PC-3 (cell line): ENCODE results near the gene OR5AP2. TPM values are rescaled to one million over a fixed set of nuclear protein-coding genes. Genes with fewer than 3 reads are reported as not detected.
"Not testable (repeated sequence)": the region's sequence is repeated elsewhere in the genome, so short reads cannot be mapped to it uniquely, and the experiment has no call there.

Source experiments
- ATAC-seq: fragments of 200-7000 bp; cut with Tn5 transposase; 2 replicates; pipeline ENCODE4 v1.9.1; 2020; ENCODE audit warnings: mild to moderate bottlenecking, moderate library complexity
- BruUV-seq: library from RNA; stranded (reverse); fragments of 400-500 nt; replicated peaks from 2 replicates; lab custom pipeline; 2021; lab: Mats Ljungman, UMichigan
- CTCF ChIA-PET: fragments of 300-600 bp; sonication (Branson Sonifier 250); formaldehyde crosslinking; loops from one replicate; lab custom pipeline; 2022; ENCODE audit warnings: antibody characterized with exemption; lab: Charles Lee
- POLR2A ChIA-PET: fragments of 300-600 bp; sonication (Branson Sonifier 250); formaldehyde crosslinking; loops from one replicate; lab custom pipeline; 2022; ENCODE audit warnings: antibody characterized with exemption; ENCODE audit not compliant: unreplicated experiment; lab: Charles Lee
- DNase-seq: peaks from one replicate; pipeline ENCODE4 v3.0.0-alpha.2; 2015
- H2AFZ ChIP-seq: fragments of 300-600 bp; sonication (generic); 2 replicates; pipeline ENCODE4 v1.6.0; 2016; ENCODE audit warnings: antibody characterized with exemption, low read length
- H3F3A ChIP-seq: fragments of 300-600 bp; sonication (generic); one replicate; pipeline ENCODE4 v1.6.0; 2017; ENCODE audit warnings: antibody characterized with exemption, low read length, control low read depth, mild to moderate bottlenecking; ENCODE audit not compliant: unreplicated experiment
- H3K27ac ChIP-seq: fragments of 300-600 bp; sonication (generic); 2 replicates; pipeline ENCODE4 v1.5.1; 2016; ENCODE audit warnings: mild to moderate bottlenecking, low read length
- H3K27me3 ChIP-seq: fragments of 300-600 bp; sonication (generic); 2 replicates; pipeline ENCODE4 v1.6.1; 2016; ENCODE audit warnings: low read length, mixed read lengths
- H3K36me3 ChIP-seq: fragments of 300-600 bp; sonication (generic); 2 replicates; pipeline ENCODE4 v1.6.1; 2016; ENCODE audit warnings: low read depth, mixed run types, low read length, mixed read lengths
- H3K4me1 ChIP-seq: fragments of 300-600 bp; sonication (generic); 2 replicates; pipeline ENCODE4 v1.5.1; 2016; ENCODE audit warnings: low read length; ENCODE audit not compliant: insufficient read depth
- H3K4me2 ChIP-seq: fragments of 300-600 bp; sonication (generic); 2 replicates; pipeline ENCODE4 v1.6.0; 2016; ENCODE audit warnings: low read length
- H3K4me3 ChIP-seq: fragments of 300-600 bp; sonication (generic); 2 replicates; pipeline ENCODE4 v1.5.1; 2016; ENCODE audit warnings: mild to moderate bottlenecking, low read length, mixed read lengths
- H3K79me2 ChIP-seq: fragments of 300-600 bp; sonication (generic); 2 replicates; pipeline ENCODE4 v1.6.1; 2017; ENCODE audit warnings: low read length, mixed read lengths
- H3K9ac ChIP-seq: fragments of 300-600 bp; sonication (generic); 2 replicates; pipeline ENCODE4 v1.6.0; 2016; ENCODE audit warnings: mild to moderate bottlenecking, low read length
- H3K9me2 ChIP-seq: fragments of 300-600 bp; sonication (generic); replicated peaks from 2 replicates; pipeline ENCODE4 v1.6.1; 2016; ENCODE audit warnings: mixed run types, low read length, mixed read lengths
- H3K9me3 ChIP-seq: fragments of 300-600 bp; sonication (generic); 2 replicates; pipeline ENCODE4 v1.6.1; 2016; ENCODE audit warnings: low read length, mixed read lengths
- H4K20me1 ChIP-seq: fragments of 300-600 bp; sonication (generic); 2 replicates; pipeline ENCODE4 v1.6.1; 2016; ENCODE audit warnings: low read length, mixed read lengths
- EZH2 ChIP-seq: fragments of 300-600 bp; sonication (generic); IDR thresholded peaks from one replicate; pipeline ENCODE4 v1.6.1; 2017; ENCODE audit warnings: antibody characterized with exemption, mild to moderate bottlenecking, low read length; ENCODE audit not compliant: unreplicated experiment
- EZH2phosphoT487 ChIP-seq: fragments of 300-600 bp; sonication (generic); IDR thresholded peaks from 2 replicates; pipeline ENCODE4 v1.6.1; 2018; ENCODE audit warnings: mild to moderate bottlenecking, antibody characterized with exemption, low read length, borderline replicate concordance
- intact Hi-C: fragments of 100-400 bp; cut with micrococcal nuclease; formaldehyde crosslinking; loops from 2 replicates; pipeline ENCODE4 v1.9.0; 2023
- total RNA-seq: library from RNA; depleted of rRNA; stranded (reverse); fragments of >200 nt; gene quantifications from 2 replicates; pipeline ENCODE4 v1.2.3, GENCODE V29; 2014
- TF ChIP-seq, protein P1 (sequence below): fragments of 300-600 bp; sonication (generic); conservative IDR thresholded peaks from 2 replicates; pipeline ENCODE4 v1.5.1; 2017; ENCODE audit warnings: antibody characterized with exemption, low read depth, mild to moderate bottlenecking, low read length

OR5AP2 gene
- total RNA-seq, 1 experiment from 2014 or later, result not detected

DNA sequence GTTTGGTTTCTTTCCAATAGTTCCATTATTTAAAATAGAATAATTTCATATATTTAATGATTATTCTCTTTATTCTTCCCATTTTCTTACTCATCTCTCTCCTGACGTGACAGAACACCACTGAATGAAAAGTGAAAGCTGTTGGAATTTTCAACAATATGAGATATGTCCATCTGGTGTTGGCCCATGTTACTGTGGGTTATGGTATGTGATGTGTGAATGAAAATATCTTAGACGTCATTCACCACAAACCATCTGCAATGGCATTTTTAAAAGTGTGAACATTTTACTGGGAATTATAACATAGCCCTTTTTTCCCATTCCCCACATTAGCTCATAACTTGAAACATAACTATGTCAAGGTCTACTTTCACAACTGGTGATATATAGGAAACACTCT lies 16.3 kb downstream of the OR5AP2 start:
- no TSS peak for BruUV-seq
- no peaks in the 10 kb centered on the region for H3K27me3 ChIP-seq
- H3K27ac ChIP-seq, result no peak overlapping the region
- intact Hi-C loops, result no loop called here
- no peak for ATAC-seq
- no peaks in the 10 kb centered on the region for H3F3A ChIP-seq
- H3K4me2 ChIP-seq, result no peak overlapping the region
- no peak for DNase-seq
- H3K4me3 ChIP-seq, result no peak overlapping the region
- no peak overlapping the region for H3K9ac ChIP-seq
- TF ChIP-seq, protein P1, sequence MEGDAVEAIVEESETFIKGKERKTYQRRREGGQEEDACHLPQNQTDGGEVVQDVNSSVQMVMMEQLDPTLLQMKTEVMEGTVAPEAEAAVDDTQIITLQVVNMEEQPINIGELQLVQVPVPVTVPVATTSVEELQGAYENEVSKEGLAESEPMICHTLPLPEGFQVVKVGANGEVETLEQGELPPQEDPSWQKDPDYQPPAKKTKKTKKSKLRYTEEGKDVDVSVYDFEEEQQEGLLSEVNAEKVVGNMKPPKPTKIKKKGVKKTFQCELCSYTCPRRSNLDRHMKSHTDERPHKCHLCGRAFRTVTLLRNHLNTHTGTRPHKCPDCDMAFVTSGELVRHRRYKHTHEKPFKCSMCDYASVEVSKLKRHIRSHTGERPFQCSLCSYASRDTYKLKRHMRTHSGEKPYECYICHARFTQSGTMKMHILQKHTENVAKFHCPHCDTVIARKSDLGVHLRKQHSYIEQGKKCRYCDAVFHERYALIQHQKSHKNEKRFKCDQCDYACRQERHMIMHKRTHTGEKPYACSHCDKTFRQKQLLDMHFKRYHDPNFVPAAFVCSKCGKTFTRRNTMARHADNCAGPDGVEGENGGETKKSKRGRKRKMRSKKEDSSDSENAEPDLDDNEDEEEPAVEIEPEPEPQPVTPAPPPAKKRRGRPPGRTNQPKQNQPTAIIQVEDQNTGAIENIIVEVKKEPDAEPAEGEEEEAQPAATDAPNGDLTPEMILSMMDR, result no peak
- POLR2A ChIA-PET, result no interaction called here
- peaks cover 5% of the 10 kb centered on the region; the same call in 1 of the 2 replicates for H3K4me1 ChIP-seq
- no peak overlapping the region for H2AFZ ChIP-seq
- no peaks in the 10 kb centered on the region for H3K9me2 ChIP-seq
- CTCF ChIA-PET, result no interaction called here
- no peaks in the 10 kb centered on the region for H3K36me3 ChIP-seq
- H3K9me3 ChIP-seq, result peaks cover 5% of the 10 kb centered on the region; the same call in 1 of the 2 replicates
- H3K79me2 ChIP-seq, result no peaks in the 10 kb centered on the region
- no peaks in the 10 kb centered on the region for H4K20me1 ChIP-seq

DNA sequence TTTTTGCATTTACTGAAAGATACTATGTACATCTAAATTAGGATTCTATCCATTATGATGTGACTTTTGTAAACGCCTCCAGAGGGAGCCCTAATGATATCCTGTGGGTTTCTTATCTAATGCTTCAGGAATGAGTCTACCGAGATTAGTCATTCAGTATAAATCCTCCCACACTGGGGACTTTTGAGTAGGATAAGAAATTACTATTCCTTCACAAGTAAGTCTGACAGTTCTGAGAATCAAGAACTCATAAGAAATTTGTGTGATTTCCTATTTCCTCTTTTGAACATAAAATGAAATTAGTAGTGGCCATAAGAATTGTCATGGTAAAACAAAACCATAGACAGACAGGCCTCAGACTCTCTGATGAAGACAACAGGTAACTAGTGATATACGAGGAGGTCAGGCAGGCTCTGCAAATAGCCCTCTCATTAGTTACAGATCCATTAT lies 17.6 kb downstream of the OR5AP2 start:
- no TSS peak for BruUV-seq

DNA sequence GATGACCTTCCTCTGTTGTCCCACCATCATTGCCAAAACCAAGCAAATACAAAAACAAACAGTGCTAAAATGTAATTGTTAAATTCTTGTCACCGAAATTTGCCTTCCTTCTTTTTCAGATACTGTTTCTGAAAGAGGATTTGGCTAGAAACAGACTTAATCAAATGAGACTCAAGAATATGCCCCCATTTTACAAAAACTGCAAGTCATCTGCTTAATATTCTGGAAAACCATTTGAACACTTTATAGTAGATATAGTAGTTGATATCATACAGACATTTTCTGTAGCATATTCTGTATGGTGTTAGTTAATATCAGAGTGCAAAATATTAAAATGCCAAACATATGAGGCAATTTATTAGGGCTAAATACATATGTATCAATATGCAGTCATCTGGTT lies 31.1 kb downstream of the OR5AP2 start:
- DNase-seq (no peak), ATAC-seq (no peak)
- Histone ChIP-seq H3K27ac (no peak overlapping the region), H3K9me2 (no peaks in the 10 kb centered on the region), H3K27me3 (no peaks in the 10 kb centered on the region), H4K20me1 (no peaks in the 10 kb centered on the region), H3F3A (no peaks in the 10 kb centered on the region), H3K4me3 (no peak overlapping the region), H3K79me2 (no peaks in the 10 kb centered on the region), H3K9ac (no peak overlapping the region), H3K4me2 (no peak overlapping the region), H3K9me3 (peaks cover 3% of the 10 kb centered on the region; the same call in 1 of the 2 replicates), H2AFZ (no peak overlapping the region), H3K4me1 (no peaks in the 10 kb centered on the region), H3K36me3 (no peaks in the 10 kb centered on the region)
- CTCF ChIA-PET, result no interaction called here
- intact Hi-C loops, result no loop called here
- BruUV-seq, result no TSS peak
- POLR2A ChIA-PET, result no interaction called here
- TF ChIP-seq, protein P1, result no peak
- no peak for TF ChIP-seq EZH2
- no peak for TF ChIP-seq EZH2phosphoT487

More for the DNA sequence above, 17.6 kb downstream of the OR5AP2 start:
- H3F3A ChIP-seq, result no peaks in the 10 kb centered on the region
- no peak overlapping the region for H2AFZ ChIP-seq
- DNase-seq (peak; percentile 86), ATAC-seq (peak; percentile 76)
- H3K79me2 ChIP-seq, result no peaks in the 10 kb centered on the region
- CTCF ChIA-PET, result no interaction called here
- POLR2A ChIA-PET, result no interaction called here
- no peaks in the 10 kb centered on the region for H3K36me3 ChIP-seq
- TF ChIP-seq EZH2phosphoT487 (no peak), EZH2 (no peak)
- TF ChIP-seq, protein P1, result peak; percentile 81
- H4K20me1 ChIP-seq, result no peaks in the 10 kb centered on the region
- H3K27me3 ChIP-seq, result no peaks in the 10 kb centered on the region
- H3K9me3 ChIP-seq, result peaks cover 5% of the 10 kb centered on the region; the same call in 1 of the 2 replicates
- no peak overlapping the region for H3K9ac ChIP-seq
- H3K4me3 ChIP-seq, result no peak overlapping the region
- no peaks in the 10 kb centered on the region for H3K9me2 ChIP-seq
- peak overlapping the region; percentile 16; the same call in 1 of the 2 replicates for H3K4me2 ChIP-seq
- no peak overlapping the region for H3K27ac ChIP-seq
- intact Hi-C loops, result loop anchor here (5.0 kb wide), 1 partner anchor 682 kb away; no protein-coding TSS in a partner anchor
- H3K4me1 ChIP-seq, result peaks cover 5% of the 10 kb centered on the region; the same call in 1 of the 2 replicates

DNA sequence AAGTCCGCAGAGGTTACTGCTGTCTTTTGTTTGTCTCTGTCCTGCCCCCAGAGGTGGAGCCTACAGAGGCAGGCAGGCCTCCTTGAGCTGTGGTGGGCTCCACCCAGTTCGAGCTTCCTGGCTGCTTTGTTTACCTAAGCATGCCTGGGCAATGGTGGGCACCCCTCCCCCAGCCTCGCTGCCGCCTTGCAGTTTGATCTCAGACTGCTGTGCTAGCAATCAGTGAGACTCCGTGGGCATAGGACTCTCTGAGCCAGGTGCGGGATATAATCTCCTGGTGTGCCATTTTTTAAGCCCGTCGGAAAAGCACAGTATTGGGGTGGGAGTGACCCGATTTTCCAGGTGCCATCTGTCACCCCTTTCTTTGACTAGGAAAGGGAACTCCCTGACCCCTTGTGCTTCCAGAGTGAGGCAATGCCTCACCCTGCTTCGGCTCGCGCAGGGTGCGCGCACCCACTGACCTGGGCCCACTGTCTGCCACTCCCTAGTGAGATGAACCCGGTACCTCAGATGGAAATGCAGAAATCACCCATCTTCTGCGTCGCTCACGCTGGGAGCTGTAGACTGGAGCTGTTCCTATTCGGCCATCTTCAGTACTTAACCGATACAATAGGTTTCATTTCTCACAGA lies 50.0 kb downstream of the OR5AP2 start:
- H4K20me1 ChIP-seq, H3K27ac ChIP-seq, H3K9me3 ChIP-seq, H3K36me3 ChIP-seq, CTCF ChIA-PET, H2AFZ ChIP-seq, H3K4me2 ChIP-seq, H3K4me3 ChIP-seq, H3K9ac ChIP-seq, H3K4me1 ChIP-seq, DNase-seq, H3K27me3 ChIP-seq, BruUV-seq, POLR2A ChIA-PET, intact Hi-C loops, H3K79me2 ChIP-seq, H3F3A ChIP-seq, H3K9me2 ChIP-seq, ATAC-seq: not testable (repeated sequence)
